Measurements from ENCODE around the gene GOSR2.

DNA sequence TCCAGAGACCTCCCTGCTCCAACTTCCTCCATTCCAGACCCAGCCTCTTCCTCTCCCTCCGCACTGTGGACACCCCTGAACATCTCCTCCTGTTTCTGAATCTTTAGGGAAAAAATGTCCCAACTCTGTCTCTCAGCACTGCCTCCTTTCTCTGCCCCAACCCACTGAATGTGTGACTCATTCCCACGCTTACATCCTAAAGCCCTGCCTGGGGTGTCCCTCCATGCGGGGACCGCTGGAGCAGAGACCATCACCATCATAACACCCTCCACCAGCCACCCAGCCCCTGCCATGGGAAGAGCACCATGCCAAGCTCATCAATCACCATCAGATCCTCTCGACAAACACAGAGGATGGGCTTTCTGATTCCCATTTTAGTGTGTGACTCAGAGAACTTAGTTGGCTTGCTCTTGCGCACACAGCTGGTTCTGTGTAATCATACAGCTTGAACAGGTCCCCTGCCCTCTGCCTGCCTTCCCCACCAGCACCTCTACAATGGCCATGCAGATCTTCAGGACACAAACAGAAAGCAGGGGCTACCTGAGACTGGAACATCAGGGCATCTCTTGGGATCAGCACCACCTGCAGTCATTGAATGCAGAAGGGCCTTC is 45.4 kb downstream of the GOSR2 start:
- TF ChIP-seq CTCF (conservative IDR thresholded peaks at IDR 0.05 in 1 of 2, IDR thresholded peaks at IDR 0.05 in 1 of 2; ENCODE audit: extremely low read depth in 1 of 2, insufficient read depth in 1 of 2, low read depth in 1 of 2, low read length in 2 of 2): no peak
- no peak for TF ChIP-seq EZH2 (IDR thresholded peaks at IDR 0.05; ENCODE audit: borderline replicate concordance, low read length)

All from mammary epithelial cell (primary cell).